ENCODE measurements around the gene BBIP1. TPM values are rescaled to one million over a fixed set of nuclear protein-coding genes. Genes with fewer than 3 reads are reported as not detected.

Gene BBIP1
- total RNA-seq, 2 experiments from 2014 or later, result 17.1 to 21.9 TPM

DNA sequence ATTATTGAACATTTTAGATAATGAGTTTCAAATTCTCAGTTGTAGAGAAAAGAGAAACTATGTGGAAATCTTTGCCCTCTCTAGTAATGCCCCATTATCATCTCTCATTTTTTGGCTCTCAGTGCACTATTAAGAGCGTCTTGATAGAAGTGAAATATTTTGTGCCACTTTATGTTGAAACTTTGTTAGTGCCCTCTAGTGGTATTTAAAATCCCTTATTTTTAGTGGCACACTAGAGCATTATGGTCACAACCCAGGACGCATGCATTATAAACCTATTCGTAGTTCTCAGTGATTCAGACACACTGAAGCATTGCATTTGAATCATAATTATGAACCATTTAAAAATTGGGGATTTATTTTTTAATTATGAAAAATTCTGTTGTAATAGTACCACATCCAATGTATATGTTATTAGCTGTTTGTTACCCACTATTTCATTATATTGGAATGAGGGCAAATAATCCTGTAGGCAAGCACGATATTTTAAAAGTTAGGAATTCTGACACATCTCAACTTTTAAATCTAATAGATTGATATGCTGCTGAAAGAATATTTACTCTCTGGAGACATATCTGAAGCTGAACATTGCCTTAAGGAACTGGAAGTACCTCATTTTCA, 25.3 kb downstream of the BBIP1 start:
- no peaks in the 10 kb centered on the region for H3K9me3 Mint-ChIP-seq
- DNase-seq (peak in 4 of 14 experiments; percentile 10 to 77 (median 74)), ATAC-seq (ENCODE audit: poor library complexity) (peak; percentile 74)
- H3K27ac ChIP-seq (ENCODE audit: low read depth in 1 of 2, low read length in 2 of 2), result no peak overlapping the region
- H3K4me1 Mint-ChIP-seq (ENCODE audit: low read depth), result peaks cover 61% of the 10 kb centered on the region
- H3K9me3 ChIP-seq (ENCODE audit: control insufficient read depth in 1 of 2, insufficient read depth in 1 of 2, low read length in 2 of 2), result no peaks in the 10 kb centered on the region
- peaks cover 97% of the 10 kb centered on the region for H3K36me3 Mint-ChIP-seq (ENCODE audit: low read depth)
- CTCF ChIA-PET, result interaction anchor here (0.8 to 1.6 kb wide), 8 partner anchors 9 to 294 kb away, joined by 3 to 8 read pairs (median 4); partner anchors contain the start of gene BBIP1
- no peaks in the 10 kb centered on the region for H3K27me3 ChIP-seq (ENCODE audit: control insufficient read depth in 1 of 2, insufficient read depth in 2 of 2, low read length in 2 of 2)
- TF ChIP-seq, protein P1, sequence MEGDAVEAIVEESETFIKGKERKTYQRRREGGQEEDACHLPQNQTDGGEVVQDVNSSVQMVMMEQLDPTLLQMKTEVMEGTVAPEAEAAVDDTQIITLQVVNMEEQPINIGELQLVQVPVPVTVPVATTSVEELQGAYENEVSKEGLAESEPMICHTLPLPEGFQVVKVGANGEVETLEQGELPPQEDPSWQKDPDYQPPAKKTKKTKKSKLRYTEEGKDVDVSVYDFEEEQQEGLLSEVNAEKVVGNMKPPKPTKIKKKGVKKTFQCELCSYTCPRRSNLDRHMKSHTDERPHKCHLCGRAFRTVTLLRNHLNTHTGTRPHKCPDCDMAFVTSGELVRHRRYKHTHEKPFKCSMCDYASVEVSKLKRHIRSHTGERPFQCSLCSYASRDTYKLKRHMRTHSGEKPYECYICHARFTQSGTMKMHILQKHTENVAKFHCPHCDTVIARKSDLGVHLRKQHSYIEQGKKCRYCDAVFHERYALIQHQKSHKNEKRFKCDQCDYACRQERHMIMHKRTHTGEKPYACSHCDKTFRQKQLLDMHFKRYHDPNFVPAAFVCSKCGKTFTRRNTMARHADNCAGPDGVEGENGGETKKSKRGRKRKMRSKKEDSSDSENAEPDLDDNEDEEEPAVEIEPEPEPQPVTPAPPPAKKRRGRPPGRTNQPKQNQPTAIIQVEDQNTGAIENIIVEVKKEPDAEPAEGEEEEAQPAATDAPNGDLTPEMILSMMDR (IDR thresholded peaks at IDR 0.05), result peak; percentile 79
- POLR2A ChIA-PET, result interaction anchor here (0.6 to 1.8 kb wide), 9 partner anchors 22 to 647 kb away, joined by 3 to 13 read pairs (median 3); partner anchors contain the start of gene PDCD4
- peaks cover 93% of the 10 kb centered on the region for H3K36me3 ChIP-seq (ENCODE audit: insufficient read depth, low read length)
- no peak overlapping the region for H3K4me3 ChIP-seq (ENCODE audit: low read length)
- H3K4me3 Mint-ChIP-seq, result peak overlapping the region; percentile 6
- H3K27me3 Mint-ChIP-seq, result no peaks in the 10 kb centered on the region
- intact Hi-C loops (cut with DNase I, micrococcal nuclease), result loop anchor here (1.0 to 10.0 kb wide), 10 partner anchors 10 to 589 kb away; partner anchors contain the start of gene SMNDC1 (in 1 of the 2)
- H3K27ac Mint-ChIP-seq, result peak overlapping the region; percentile 51
- H3K4me1 ChIP-seq (ENCODE audit: insufficient read depth, low read length), result no peaks in the 10 kb centered on the region

DNA sequence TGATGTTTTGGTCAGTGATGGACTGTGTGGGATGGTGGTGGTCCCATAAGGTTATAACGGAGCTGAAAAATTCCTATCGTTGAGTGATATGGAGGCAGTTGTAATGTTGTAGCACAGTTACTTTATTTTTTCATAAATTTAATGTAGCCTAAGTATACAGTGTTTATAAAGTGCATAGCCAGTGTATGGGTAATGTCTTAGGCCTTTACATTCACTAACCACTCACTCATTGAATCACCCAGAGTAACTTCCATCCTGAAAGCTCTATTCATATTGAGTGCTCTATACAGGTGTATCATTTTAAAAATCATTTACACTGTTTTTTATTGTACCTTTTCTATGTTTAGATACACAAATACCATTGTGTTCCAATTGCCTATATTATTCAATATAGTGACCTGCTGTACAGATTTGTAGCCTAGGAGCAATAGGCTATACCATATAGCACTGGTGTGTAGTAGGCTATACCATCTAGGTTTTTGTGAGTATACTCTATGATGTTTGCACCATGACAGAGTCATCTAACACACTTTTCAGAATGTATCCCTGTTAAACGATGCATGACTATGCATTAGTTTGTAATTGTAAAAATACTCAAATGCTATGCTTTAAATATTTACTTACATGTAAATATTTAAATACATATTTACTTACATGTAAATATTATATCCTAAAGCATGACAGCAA, 26.2 kb downstream of the BBIP1 start:
- H3K27me3 ChIP-seq (ENCODE audit: control insufficient read depth in 1 of 2, insufficient read depth in 2 of 2, low read length in 2 of 2), result no peaks in the 10 kb centered on the region
- H3K36me3 ChIP-seq (ENCODE audit: insufficient read depth, low read length), result peaks cover 93% of the 10 kb centered on the region
- peak overlapping the region; percentile 28 for H3K27ac Mint-ChIP-seq
- ChIA-PET POLR2A (interaction anchor here (0.6 to 1.6 kb wide), 6 partner anchors 16 to 221 kb away, joined by 3 to 5 read pairs (median 3); no protein-coding TSS in a partner anchor), CTCF (interaction anchor here (1.4 to 1.8 kb wide), 4 partner anchors 11 to 146 kb away, joined by 4 to 8 read pairs (median 5); no protein-coding TSS in a partner anchor)
- DNase-seq (no peak), ATAC-seq (ENCODE audit: poor library complexity) (peak; percentile 18)
- no peaks in the 10 kb centered on the region for H3K4me1 ChIP-seq (ENCODE audit: insufficient read depth, low read length)
- H3K4me3 Mint-ChIP-seq, result no peak overlapping the region
- TF ChIP-seq, protein P1 (IDR thresholded peaks at IDR 0.05), result no peak
- peaks cover 66% of the 10 kb centered on the region for H3K4me1 Mint-ChIP-seq (ENCODE audit: low read depth)
- H3K36me3 Mint-ChIP-seq (ENCODE audit: low read depth), result peaks cover 94% of the 10 kb centered on the region
- H3K9me3 ChIP-seq (ENCODE audit: control insufficient read depth in 1 of 2, insufficient read depth in 1 of 2, low read length in 2 of 2), result no peaks in the 10 kb centered on the region
- no peak overlapping the region for H3K27ac ChIP-seq (ENCODE audit: low read depth in 1 of 2, low read length in 2 of 2)
- H3K4me3 ChIP-seq (ENCODE audit: low read length), result no peak overlapping the region
- intact Hi-C loops (cut with DNase I, micrococcal nuclease), result loop anchor here (1.0 to 10.0 kb wide), 9 partner anchors 9 to 588 kb away; partner anchors contain the start of gene SMNDC1 (in 1 of the 2)
- no peaks in the 10 kb centered on the region for H3K9me3 Mint-ChIP-seq
- H3K27me3 Mint-ChIP-seq, result no peaks in the 10 kb centered on the region

DNA sequence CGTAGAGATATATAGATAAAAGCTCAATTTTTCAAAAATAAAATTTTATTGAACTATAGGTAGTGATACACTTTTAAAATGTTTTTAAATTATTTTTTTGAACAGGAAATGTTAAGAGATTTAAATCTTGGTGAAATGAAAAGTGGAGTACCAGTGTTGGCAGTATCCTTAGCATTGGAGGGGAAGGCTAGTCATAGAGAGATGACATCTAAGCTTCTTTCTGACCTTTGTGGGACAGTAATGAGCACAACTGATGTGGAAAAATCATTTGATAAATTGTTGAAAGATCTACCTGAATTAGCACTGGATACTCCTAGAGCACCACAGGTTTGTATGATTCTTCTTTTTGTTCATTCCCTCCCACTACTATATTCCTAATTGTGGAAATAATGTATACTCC, 31.4 kb downstream of the BBIP1 start:
- no peak overlapping the region for H3K27ac ChIP-seq (ENCODE audit: low read depth in 1 of 2, low read length in 2 of 2)
- H3K4me3 ChIP-seq (ENCODE audit: low read length), result no peak overlapping the region
- intact Hi-C loops (cut with DNase I, micrococcal nuclease), result no loop called here
- H3K4me1 ChIP-seq (ENCODE audit: insufficient read depth, low read length), result peaks cover 8% of the 10 kb centered on the region
- no peaks in the 10 kb centered on the region for H3K9me3 ChIP-seq (ENCODE audit: control insufficient read depth in 1 of 2, insufficient read depth in 1 of 2, low read length in 2 of 2)
- H3K27me3 Mint-ChIP-seq, result no peaks in the 10 kb centered on the region
- DNase-seq (no peak), ATAC-seq (ENCODE audit: poor library complexity) (no peak)
- peaks cover 71% of the 10 kb centered on the region for H3K4me1 Mint-ChIP-seq (ENCODE audit: low read depth)
- TF ChIP-seq, protein P1 (IDR thresholded peaks at IDR 0.05), result no peak
- peak overlapping the region; percentile 1 for H3K27ac Mint-ChIP-seq
- H3K36me3 ChIP-seq (ENCODE audit: insufficient read depth, low read length), result peaks cover 89% of the 10 kb centered on the region
- ChIA-PET CTCF (interaction anchor here (0.5 to 2.2 kb wide), 6 partner anchors 10 to 137 kb away, joined by 3 to 10 read pairs (median 4); no protein-coding TSS in a partner anchor), POLR2A (interaction anchor here (0.8 to 2.1 kb wide), 8 partner anchors 9 to 85 kb away, joined by 3 to 7 read pairs (median 4); partner anchors contain the start of gene PDCD4)
- H3K4me3 Mint-ChIP-seq, result no peak overlapping the region
- H3K27me3 ChIP-seq (ENCODE audit: control insufficient read depth in 1 of 2, insufficient read depth in 2 of 2, low read length in 2 of 2), result no peaks in the 10 kb centered on the region
- no peaks in the 10 kb centered on the region for H3K9me3 Mint-ChIP-seq
- peaks cover 92% of the 10 kb centered on the region for H3K36me3 Mint-ChIP-seq (ENCODE audit: low read depth)
